Endodermal cell (in vitro differentiated cells): ENCODE measurements around the gene RSBN1L. TPM values are rescaled to one million over a fixed set of nuclear protein-coding genes. Genes with fewer than 3 reads are reported as not detected.

Experiments
- DNase-seq: peaks from one replicate; pipeline ENCODE4 v3.0.0-alpha.2; 2017
- H3K27ac ChIP-seq: 2 replicates; pipeline ENCODE4 v1.5.1; 2013; ENCODE audit warnings: mild to moderate bottlenecking, low read depth, low read length, moderate library complexity
- H3K27me3 ChIP-seq: 2 replicates; pipeline ENCODE4 v1.6.1; 2013; ENCODE audit warnings: mild to moderate bottlenecking, low read length, moderate library complexity; ENCODE audit not compliant: insufficient read depth, control insufficient read depth, poor library complexity, severe bottlenecking
- H3K36me3 ChIP-seq: 2 replicates; pipeline ENCODE4 v1.7.0; 2013; ENCODE audit warnings: mild to moderate bottlenecking, low read length, moderate library complexity; ENCODE audit not compliant: control insufficient read depth, insufficient read depth
- H3K4me1 ChIP-seq: one replicate; pipeline ENCODE4 v1.7.0; 2013; ENCODE audit warnings: low read length; ENCODE audit not compliant: control insufficient read depth, insufficient read depth
- H3K4me3 ChIP-seq: 2 replicates; pipeline ENCODE4 v1.5.1; 2013; ENCODE audit warnings: mild to moderate bottlenecking, low read length, moderate library complexity
- H3K9ac ChIP-seq: 2 replicates; pipeline ENCODE4 v1.6.1; 2013; ENCODE audit warnings: mild to moderate bottlenecking, low read length, moderate library complexity; ENCODE audit not compliant: poor library complexity, severe bottlenecking; ENCODE audit errors: extremely low read depth
- H3K9me3 ChIP-seq: 2 replicates; pipeline ENCODE4 v1.6.1; 2013; ENCODE audit warnings: mild to moderate bottlenecking, low read length, moderate library complexity; ENCODE audit not compliant: control insufficient read depth
- H3K27ac Mint-ChIP-seq: 2 replicates; pipeline ENCODE4 v1.8.0; 2020; ENCODE audit warnings: mixed read lengths
- H3K27me3 Mint-ChIP-seq: 2 replicates; pipeline ENCODE4 v1.8.0; 2021; ENCODE audit warnings: mild to moderate bottlenecking, mixed read lengths; ENCODE audit not compliant: insufficient read depth
- H3K36me3 Mint-ChIP-seq: 2 replicates; pipeline ENCODE4 v1.8.0; 2020; ENCODE audit warnings: low read depth, mixed read lengths
- H3K4me1 Mint-ChIP-seq: 2 replicates; pipeline ENCODE4 v1.8.0; 2020; ENCODE audit warnings: mixed read lengths
- H3K4me3 Mint-ChIP-seq: 2 replicates; pipeline ENCODE4 v1.8.0; 2020; ENCODE audit warnings: mild to moderate bottlenecking, moderate library complexity, mixed read lengths
- H3K9me3 Mint-ChIP-seq: 2 replicates; pipeline ENCODE4 v1.8.0; 2020; ENCODE audit warnings: mild to moderate bottlenecking, mixed read lengths
- CTCF ChIP-seq: fragments of 200-600 bp; sonication (generic); conservative IDR thresholded peaks from 2 replicates; pipeline ENCODE4 v1.5.0; 2021; ENCODE audit warnings: antibody characterized with exemption, mild to moderate bottlenecking
- WGBS, 2 experiments: methylation state at CpG; one replicate each; pipeline versions ENCODE4 v1.1.5 to v1.1.7; 2013; ENCODE audit warnings: missing lambda C conversion rate in 2 of 2, mixed read lengths in 1 of 2; ENCODE audit not compliant: insufficient coverage in 1 of 2, insufficient read length in 1 of 2; 5-methylcytosine and 5-hydroxymethylcytosine counted together
- total RNA-seq, 2 donors: library from RNA; stranded (reverse); fragmentation: NEBNext Ultra II Directional in 1 of 2; extraction: Animal tissue kit (Norgen Biotek cat#: 25700) in 1 of 2; gene quantifications; 2 replicates in 1 of 2; 3 replicates in 1 of 2; pipeline ENCODE4 v1.2.1, GENCODE V29; 2021

Gene RSBN1L
- total RNA-seq, 2 donors from 2014 or later, result 17.6 to 19.9 TPM

DNA sequence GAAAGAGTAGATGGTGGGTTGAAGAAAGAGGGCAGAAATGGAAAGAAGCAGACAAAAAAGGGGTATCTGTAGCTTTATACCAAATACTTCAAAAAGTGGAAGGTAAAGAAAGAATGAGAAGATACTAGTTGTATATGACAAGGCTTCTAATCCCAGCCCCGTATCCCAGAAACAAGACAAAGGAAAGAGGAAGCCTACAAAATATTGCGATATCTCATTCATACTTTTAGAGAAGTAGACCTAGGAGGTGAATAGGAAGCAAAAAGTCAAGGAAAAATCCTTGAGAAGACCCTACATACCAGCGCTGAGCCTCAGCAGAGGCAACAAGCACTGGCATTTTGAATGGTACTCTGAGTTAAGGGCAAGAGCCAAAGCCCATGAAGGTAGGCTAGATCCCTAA, 128.9 kb downstream of the RSBN1L start:
- Mint-ChIP-seq H3K4me1 (no peaks in the 10 kb centered on the region), H3K27me3 (no peaks in the 10 kb centered on the region), H3K27ac (no peak overlapping the region), H3K36me3 (peaks cover 23% of the 10 kb centered on the region), H3K9me3 (peaks cover 31% of the 10 kb centered on the region), H3K4me3 (no peak overlapping the region)
- Histone ChIP-seq H3K27me3 (no peaks in the 10 kb centered on the region), H3K4me1 (no peaks in the 10 kb centered on the region), H3K9me3 (peaks cover 17% of the 10 kb centered on the region), H3K36me3 (no peaks in the 10 kb centered on the region), H3K27ac (no peak overlapping the region), H3K9ac (no peak overlapping the region), H3K4me3 (no peak overlapping the region)
- no peak for TF ChIP-seq CTCF
- no peak for DNase-seq
- 98 to 100% methylated on average over 3 of the region's 3 CpGs for WGBS, 2 experiments

DNA sequence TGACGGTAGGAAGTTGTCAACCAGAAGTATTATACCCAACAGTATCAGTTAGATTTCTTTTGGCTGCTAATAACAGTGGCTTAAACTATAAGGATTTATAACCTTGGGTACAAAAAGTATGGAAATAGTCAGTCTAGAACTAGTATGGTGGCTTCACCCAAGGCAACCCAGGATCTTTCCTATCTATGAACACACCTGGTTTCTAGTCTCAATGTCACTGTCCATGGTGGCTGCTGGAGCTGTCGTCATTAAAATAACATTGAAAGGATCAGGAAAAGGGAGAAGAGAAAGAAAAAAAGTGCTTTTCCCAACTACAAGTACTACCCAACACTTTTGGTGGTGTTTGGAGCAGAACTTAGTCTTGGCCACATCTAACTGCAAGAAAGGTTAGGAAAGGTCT, 130.0 kb downstream of the RSBN1L start:
- H3K4me1 Mint-ChIP-seq, result no peaks in the 10 kb centered on the region
- WGBS, 2 experiments, result 64% methylated on average over 2 of the region's 2 CpGs; no CpG with 5 or more reads in 1 of the 2 experiments
- no peak overlapping the region for H3K4me3 Mint-ChIP-seq
- peaks cover 19% of the 10 kb centered on the region for H3K9me3 Mint-ChIP-seq
- H3K27me3 ChIP-seq, result no peaks in the 10 kb centered on the region
- H3K9ac ChIP-seq, result no peak overlapping the region
- H3K36me3 ChIP-seq, result no peaks in the 10 kb centered on the region
- no peak overlapping the region for H3K4me3 ChIP-seq
- H3K4me1 ChIP-seq, result no peaks in the 10 kb centered on the region
- H3K27ac Mint-ChIP-seq, result no peak overlapping the region
- H3K9me3 ChIP-seq, result peaks cover 5% of the 10 kb centered on the region
- no peaks in the 10 kb centered on the region for H3K27me3 Mint-ChIP-seq
- no peak for DNase-seq
- H3K36me3 Mint-ChIP-seq, result peaks cover 11% of the 10 kb centered on the region
- H3K27ac ChIP-seq, result no peak overlapping the region
- TF ChIP-seq CTCF, result no peak

DNA sequence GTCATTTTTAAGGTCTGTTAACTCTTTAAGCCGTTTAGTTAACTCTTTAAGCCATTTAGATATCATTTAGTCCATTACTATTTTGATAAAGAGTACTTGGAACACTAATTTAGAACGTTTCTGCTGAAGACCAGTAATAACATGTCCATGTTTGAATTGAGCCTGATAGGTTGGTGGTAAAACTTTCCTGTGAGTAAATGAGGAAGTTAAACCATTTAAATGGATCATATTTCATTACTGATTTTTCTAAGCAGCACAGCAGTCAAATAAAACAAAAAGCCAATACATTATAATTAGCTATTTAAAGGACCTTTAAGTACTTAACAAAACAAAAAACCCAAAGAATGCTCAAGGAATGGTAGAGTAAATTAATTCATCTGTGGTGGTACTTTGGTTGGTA, 131.7 kb downstream of the RSBN1L start:
- Mint-ChIP-seq H3K4me3 (no peak overlapping the region), H3K36me3 (peaks cover 3% of the 10 kb centered on the region), H3K27me3 (no peaks in the 10 kb centered on the region), H3K9me3 (peaks cover 10% of the 10 kb centered on the region), H3K4me1 (no peaks in the 10 kb centered on the region), H3K27ac (no peak overlapping the region)
- Histone ChIP-seq H3K4me1 (no peaks in the 10 kb centered on the region), H3K27me3 (no peaks in the 10 kb centered on the region), H3K9me3 (no peaks in the 10 kb centered on the region), H3K9ac (no peak overlapping the region), H3K27ac (no peak overlapping the region), H3K36me3 (no peaks in the 10 kb centered on the region), H3K4me3 (no peak overlapping the region)
- DNase-seq, result no peak
- WGBS, 2 experiments, result 100% methylated on average over 2 of the region's 2 CpGs; no CpG with 5 or more reads in 1 of the 2 experiments
- no peak for TF ChIP-seq CTCF
